ENCODE data around the gene ZDHHC7. TPM values are rescaled to one million over a fixed set of nuclear protein-coding genes. Genes with fewer than 3 reads are reported as not detected.

ZDHHC7 gene
- total and polyA plus RNA-seq, 9 of the 15 experiments (the other 6 are each of a cell fraction or from before 2014, with no cell fraction given): 1.7 to 49.7 (median 37.4) TPM

DNA sequence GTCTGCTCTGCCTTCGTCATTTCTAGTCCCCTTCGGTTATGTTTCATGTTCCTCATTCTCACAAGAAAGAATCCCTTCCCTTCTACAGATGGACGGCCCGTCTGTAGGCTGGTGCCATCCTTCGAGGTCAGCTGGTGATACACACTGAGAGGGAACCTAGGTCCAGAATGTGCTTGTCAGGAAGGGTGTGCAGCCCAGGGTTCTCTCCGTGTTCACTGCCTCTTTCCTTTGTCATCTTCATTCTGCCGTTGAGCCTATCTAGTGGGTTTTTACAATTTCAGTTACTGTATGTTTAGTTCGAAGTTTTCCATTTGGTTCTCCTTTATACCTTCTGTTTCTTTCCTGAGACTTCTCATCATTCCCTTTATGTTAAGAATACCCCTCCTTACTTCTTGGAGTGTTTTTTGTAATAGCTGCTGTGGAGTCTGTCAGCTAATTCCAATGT is 35.2 kb upstream of the ZDHHC7 start (continued):
- TF ChIP-seq ERF (CRISPR knock-in tag; IDR thresholded peaks at IDR 0.05) (0 out of 2 replicates have a peak, but pooled peaks have one; percentile 34), NR2F6 (CRISPR knock-in tag; IDR thresholded peaks at IDR 0.05) (0 out of 2 replicates have a peak, but pooled peaks have one; percentile 19), SMAD3 (CRISPR knock-in tag; conservative IDR thresholded peaks at IDR 0.05) (0 out of 2 replicates have a peak, but pooled peaks have one; percentile 16), TFAP4 (CRISPR knock-in tag; IDR thresholded peaks at IDR 0.05; ENCODE audit: borderline replicate concordance) (peak; percentile 30; the same call in 1 of the 2 replicates)
- TF ChIP-seq, protein P1, sequence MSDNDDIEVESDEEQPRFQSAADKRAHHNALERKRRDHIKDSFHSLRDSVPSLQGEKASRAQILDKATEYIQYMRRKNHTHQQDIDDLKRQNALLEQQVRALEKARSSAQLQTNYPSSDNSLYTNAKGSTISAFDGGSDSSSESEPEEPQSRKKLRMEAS (CRISPR knock-in tag; IDR thresholded peaks at IDR 0.05): 0 out of 2 replicates have a peak, but pooled peaks have one; percentile 11

DNA sequence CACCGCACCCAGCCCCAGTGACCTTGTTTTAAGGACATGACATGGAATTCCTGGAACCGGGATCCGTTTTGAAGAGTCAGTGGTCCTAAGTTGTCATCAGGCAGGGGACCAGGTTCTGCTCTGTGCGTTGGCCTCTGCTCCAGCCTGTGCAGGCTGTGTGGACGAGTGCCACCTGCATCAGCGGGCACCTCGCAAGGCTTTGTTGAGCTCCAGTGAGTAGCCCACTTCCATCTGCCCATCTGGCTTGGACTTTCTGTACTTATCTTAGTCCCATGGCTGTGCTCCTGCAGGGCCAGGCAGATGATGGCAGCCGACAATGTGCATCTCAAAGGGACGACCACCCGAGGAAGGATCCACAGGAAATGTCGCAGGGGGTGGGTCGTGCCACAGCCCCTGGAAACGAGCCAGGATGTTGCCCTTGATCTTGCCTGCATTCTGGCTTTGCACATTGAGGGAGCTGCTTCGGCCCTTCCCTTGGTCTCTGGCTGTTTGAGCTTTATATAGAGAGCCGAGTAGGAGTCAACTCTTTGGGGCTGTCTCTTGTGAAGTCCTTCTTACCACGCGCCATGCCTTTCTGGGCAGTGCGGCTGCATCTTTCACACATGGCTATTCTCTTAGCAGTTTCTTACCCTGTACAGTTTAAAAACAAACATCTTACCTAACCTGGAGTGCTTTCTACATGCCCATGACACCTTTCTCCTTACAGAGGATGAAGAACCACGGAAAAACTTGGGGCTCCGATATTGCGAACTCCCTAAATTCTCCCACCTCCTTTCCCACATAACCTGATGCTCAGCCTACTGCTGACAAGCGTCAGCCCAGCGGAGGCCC is 34.5 kb upstream of the ZDHHC7 start:
- Histone ChIP-seq H3K4me2 (ENCODE audit: insufficient read depth, low read length) (peak overlapping the region; percentile 86), H3K36me3 (ENCODE audit: control insufficient read depth, insufficient read depth, low read length) (peaks cover 2% of the 10 kb centered on the region; the same call in 2 of the 3 replicates), H4K20me1 (replicated peaks; ENCODE audit: control insufficient read depth, insufficient read depth, low read length) (no peaks in the 10 kb centered on the region), H3K27me3 (ENCODE audit: control insufficient read depth in 2 of 2, insufficient read depth in 2 of 2, low read length in 2 of 2) (no peaks in the 10 kb centered on the region), H3K9me3 (replicated peaks; ENCODE audit: control insufficient read depth, insufficient read depth, low read depth, low read length) (no peaks in the 10 kb centered on the region), H2AFZ (ENCODE audit: low read depth, low read length) (peak overlapping the region; percentile 63), H3K9ac (ENCODE audit: insufficient read depth in 1 of 2, low read depth in 2 of 2, low read length in 2 of 2) (peak overlapping the region; percentile 85 to 89), H3K4me3 (peak overlapping the region; percentile 41), H3K27ac (ENCODE audit: extremely low read depth, low read depth, low read length) (peak overlapping the region; percentile 87), H3K4me1 (replicated peaks in 1 of 2; ENCODE audit: control insufficient read depth in 2 of 2, insufficient read depth in 2 of 2, low read length in 2 of 2) (peaks cover 57 to 68% of the 10 kb centered on the region in 2 experiments), H3K79me2 (ENCODE audit: control insufficient read depth, insufficient read depth, low read length) (peaks cover 50% of the 10 kb centered on the region), H3K9me1 (ENCODE audit: control insufficient read depth, insufficient read depth, low read length) (peaks cover 4% of the 10 kb centered on the region)
- ATAC-seq (no peak), FAIRE-seq (no peak), DNase-seq (ENCODE audit: extremely low read depth in 1 of 4, low spot score in 3 of 4) (no peak)
- BruUV-seq (replicated peaks): no TSS peak
- in situ Hi-C loops (cut with MboI) (no loop called here), intact Hi-C loops (cut with micrococcal nuclease) (no loop called here)
- WGBS (ENCODE audit: insufficient coverage, low coverage, missing lambda C conversion rate): 58% methylated on average over 23 of the region's 23 CpGs
- CTCF ChIA-PET (ENCODE audit: low intra/inter-chr PET ratio): no interaction called here
- POLR2A ChIA-PET: interaction anchor here (0.8 to 1.9 kb wide), 7 partner anchors 9 to 58 kb away, joined by 3 to 19 read pairs (median 4); partner anchors contain the start of gene ZDHHC7
- TF ChIP-seq, protein P2, sequence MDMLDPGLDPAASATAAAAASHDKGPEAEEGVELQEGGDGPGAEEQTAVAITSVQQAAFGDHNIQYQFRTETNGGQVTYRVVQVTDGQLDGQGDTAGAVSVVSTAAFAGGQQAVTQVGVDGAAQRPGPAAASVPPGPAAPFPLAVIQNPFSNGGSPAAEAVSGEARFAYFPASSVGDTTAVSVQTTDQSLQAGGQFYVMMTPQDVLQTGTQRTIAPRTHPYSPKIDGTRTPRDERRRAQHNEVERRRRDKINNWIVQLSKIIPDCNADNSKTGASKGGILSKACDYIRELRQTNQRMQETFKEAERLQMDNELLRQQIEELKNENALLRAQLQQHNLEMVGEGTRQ (CRISPR knock-in tag; IDR thresholded peaks at IDR 0.05): no peak
- no peak for TF ChIP-seq NFXL1 (CRISPR knock-in tag; IDR thresholded peaks at IDR 0.05)
- TF ChIP-seq ZNF263 (CRISPR knock-in tag; IDR thresholded peaks at IDR 0.05; ENCODE audit: borderline replicate concordance): 0 out of 2 replicates have a peak, but pooled peaks have one; percentile 29
- no peak for TF ChIP-seq TFAM (CRISPR knock-in tag; conservative IDR thresholded peaks at IDR 0.05)
- TF ChIP-seq POLR2G (IDR thresholded peaks at IDR 0.05; ENCODE audit: low read depth, low read length): peak; percentile 34; the same call in 1 of the 2 replicates
- 0 out of 3 replicates have a peak, but pooled peaks of 1 of the 2 experiments have one; percentile 6 for TF ChIP-seq CBX3 (IDR thresholded peaks at IDR 0.05; ENCODE audit: borderline replicate concordance in 1 of 2, low read length in 2 of 2)
- TF ChIP-seq DLX4 (CRISPR knock-in tag; IDR thresholded peaks at IDR 0.05): no peak
- no peak for TF ChIP-seq SRSF1 (IDR thresholded peaks at IDR 0.05; ENCODE audit: low read depth, low read length)
- TF ChIP-seq CXXC5 (CRISPR knock-in tag; IDR thresholded peaks at IDR 0.05): 0 out of 2 replicates have a peak, but pooled peaks have one; percentile 39
- no peak for TF ChIP-seq ZNF134 (CRISPR knock-in tag; conservative IDR thresholded peaks at IDR 0.05)
- no peak for TF ChIP-seq SMARCA5 (IDR thresholded peaks at IDR 0.05)
- no peak for TF ChIP-seq ZNF511 (CRISPR knock-in tag; IDR thresholded peaks at IDR 0.05)

Measured in K562 (cell line).